Measurements from ENCODE around the gene AGAP6. TPM values are rescaled to one million over a fixed set of nuclear protein-coding genes. Genes with fewer than 3 reads are reported as not detected.
"Not testable (repeated sequence)": the region's sequence is repeated elsewhere in the genome, so short reads cannot be mapped to it uniquely, and the experiment has no call there.

Gene AGAP6
- polyA plus RNA-seq, 1 donor (not counting 4 experiments of a cell fraction or from before 2014, with no cell fraction given) = 9.9 TPM

- H3K27ac ChIP-seq (ENCODE audit: control insufficient read depth, insufficient read depth, low read length); H3K36me3 ChIP-seq (ENCODE audit: control insufficient read depth in 2 of 2, extremely low read depth in 1 of 2, insufficient read depth in 2 of 2, low read length in 2 of 2); DNase-seq (ENCODE audit: low read depth, low spot score); H3K4me3 ChIP-seq (ENCODE audit: control insufficient read depth in 2 of 3, extremely low read depth in 1 of 3, insufficient read depth in 2 of 3, low read depth in 1 of 3, low read length in 3 of 3); H3K9me1 ChIP-seq (ENCODE audit: control insufficient read depth, extremely low read depth, insufficient read depth, low read length); FAIRE-seq; H3K27me3 ChIP-seq (ENCODE audit: control insufficient read depth, extremely low read depth, insufficient read depth, low read length); H3K4me2 ChIP-seq (ENCODE audit: control insufficient read depth, extremely low read depth, insufficient read depth, low read depth, low read length); dilution Hi-C loops (cut with MboI; ENCODE audit: extremely low pct_ligation_motif_present, low sequenced_read_pairs); H3K9ac ChIP-seq (ENCODE audit: control insufficient read depth, extremely low read depth, insufficient read depth, low read length); H3K9me3 ChIP-seq (ENCODE audit: control insufficient read depth, low read depth, low read length); H4K20me1 ChIP-seq (ENCODE audit: control insufficient read depth, extremely low read depth, insufficient read depth, low read length); H3K79me2 ChIP-seq (ENCODE audit: control insufficient read depth, insufficient read depth, low read length); H2AFZ ChIP-seq (ENCODE audit: control insufficient read depth, low read length); H3K4me1 ChIP-seq (ENCODE audit: control insufficient read depth, extremely low read depth, insufficient read depth, low read length): not testable (repeated sequence)
These were observed 68.4 kb downstream of the AGAP6 start for GRCh38 chr10:50056654-50057053.

GRCh38 chr10:50058727-50059126 lies 70.5 kb downstream of the AGAP6 start:
- DNase-seq (ENCODE audit: low read depth, low spot score) = not testable (repeated sequence)

GRCh38 chr10:50059946-50060345 lies 71.7 kb downstream of the AGAP6 start:
- DNase-seq (ENCODE audit: low read depth, low spot score); H3K9ac ChIP-seq (ENCODE audit: control insufficient read depth, extremely low read depth, insufficient read depth, low read length); H3K9me3 ChIP-seq (ENCODE audit: control insufficient read depth, low read depth, low read length); H3K9me1 ChIP-seq (ENCODE audit: control insufficient read depth, extremely low read depth, insufficient read depth, low read length); H3K79me2 ChIP-seq (ENCODE audit: control insufficient read depth, insufficient read depth, low read length); H3K4me1 ChIP-seq (ENCODE audit: control insufficient read depth, extremely low read depth, insufficient read depth, low read length); FAIRE-seq; H3K27me3 ChIP-seq (ENCODE audit: control insufficient read depth, extremely low read depth, insufficient read depth, low read length); dilution Hi-C loops (cut with MboI; ENCODE audit: extremely low pct_ligation_motif_present, low sequenced_read_pairs); H4K20me1 ChIP-seq (ENCODE audit: control insufficient read depth, extremely low read depth, insufficient read depth, low read length); H3K4me3 ChIP-seq (ENCODE audit: control insufficient read depth in 2 of 3, extremely low read depth in 1 of 3, insufficient read depth in 2 of 3, low read depth in 1 of 3, low read length in 3 of 3); H3K36me3 ChIP-seq (ENCODE audit: control insufficient read depth in 2 of 2, extremely low read depth in 1 of 2, insufficient read depth in 2 of 2, low read length in 2 of 2); H2AFZ ChIP-seq (ENCODE audit: control insufficient read depth, low read length); H3K27ac ChIP-seq (ENCODE audit: control insufficient read depth, insufficient read depth, low read length); H3K4me2 ChIP-seq (ENCODE audit: control insufficient read depth, extremely low read depth, insufficient read depth, low read depth, low read length): not testable (repeated sequence)

More at GRCh38 chr10:50058727-50059126, 70.5 kb downstream of the AGAP6 start:
- H3K27ac ChIP-seq (ENCODE audit: control insufficient read depth, insufficient read depth, low read length); H3K9me3 ChIP-seq (ENCODE audit: control insufficient read depth, low read depth, low read length); H3K27me3 ChIP-seq (ENCODE audit: control insufficient read depth, extremely low read depth, insufficient read depth, low read length); H3K4me2 ChIP-seq (ENCODE audit: control insufficient read depth, extremely low read depth, insufficient read depth, low read depth, low read length); H3K4me1 ChIP-seq (ENCODE audit: control insufficient read depth, extremely low read depth, insufficient read depth, low read length); H3K79me2 ChIP-seq (ENCODE audit: control insufficient read depth, insufficient read depth, low read length); H3K9me1 ChIP-seq (ENCODE audit: control insufficient read depth, extremely low read depth, insufficient read depth, low read length); H3K36me3 ChIP-seq (ENCODE audit: control insufficient read depth in 2 of 2, extremely low read depth in 1 of 2, insufficient read depth in 2 of 2, low read length in 2 of 2); dilution Hi-C loops (cut with MboI; ENCODE audit: extremely low pct_ligation_motif_present, low sequenced_read_pairs); H3K9ac ChIP-seq (ENCODE audit: control insufficient read depth, extremely low read depth, insufficient read depth, low read length); H4K20me1 ChIP-seq (ENCODE audit: control insufficient read depth, extremely low read depth, insufficient read depth, low read length); FAIRE-seq; H3K4me3 ChIP-seq (ENCODE audit: control insufficient read depth in 2 of 3, extremely low read depth in 1 of 3, insufficient read depth in 2 of 3, low read depth in 1 of 3, low read length in 3 of 3); H2AFZ ChIP-seq (ENCODE audit: control insufficient read depth, low read length): not testable (repeated sequence)

Small RNA genes within 50 kb of the gene (small RNA-seq; reads per million reads assigned to genes)
- 0 reads per million in 3 experiments for gene RNA5SP317 (ENCODE audit: insufficient read length in 3 of 3, low read depth in 3 of 3, low replicate concordance in 1 of 3)
- 0 to 0.25 (median 0) reads per million in 3 experiments for gene SNORA74C-2 (ENCODE audit: insufficient read length in 3 of 3, low read depth in 3 of 3, low replicate concordance in 1 of 3)

Other genes with a start within 250 kb of the AGAP6 start
- 0.06 to 0.31 TPM (median 0.09 TPM) in 3 replicates for gene OGDHL, start 226.1 kb upstream of the AGAP6 start, polyA plus RNA-seq
- 13.8 to 18.6 TPM (median 17.0 TPM) in 3 replicates for gene PARG, start 46.4 kb upstream of the AGAP6 start, polyA plus RNA-seq
- 15.4 to 18.4 TPM (median 16.4 TPM) in 3 replicates for gene TIMM23B, start 46.4 kb upstream of the AGAP6 start, polyA plus RNA-seq
- gene WASHC2A, start 79.5 kb downstream of the AGAP6 start, polyA plus RNA-seq = 25.8 to 38.0 TPM (median 29.9 TPM) in 3 replicates